Raji (cell line): ENCODE data around the gene CLOCK.

ENCODE experiments used
- POLR2A ChIP-seq: IDR thresholded peaks from 2 replicates; pipeline ENCODE4 v1.6.1; 2011; ENCODE audit warnings: low read depth, low read length, control low read depth; ENCODE audit not compliant: insufficient read depth

CLOCK gene

DNA sequence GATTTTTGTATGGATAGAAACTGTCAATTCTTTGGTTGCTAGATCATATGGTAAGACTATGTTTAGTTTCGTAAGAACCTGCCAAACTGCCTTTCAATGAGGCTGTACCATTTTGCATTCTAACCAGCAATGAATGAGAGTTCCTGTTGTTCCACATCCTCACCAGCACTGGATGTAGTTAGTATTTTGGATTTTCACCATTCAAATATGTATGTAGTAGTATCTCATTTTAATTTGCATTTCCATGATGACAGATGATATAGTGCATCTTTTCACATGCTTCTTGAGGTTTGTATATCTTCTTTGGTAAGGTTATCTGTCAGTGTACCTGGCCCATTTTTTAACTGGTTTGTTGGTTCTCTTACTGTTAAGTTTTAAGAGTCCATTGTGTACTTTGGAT, 34.6 kb downstream of the CLOCK start:
- no peak for TF ChIP-seq POLR2A

DNA sequence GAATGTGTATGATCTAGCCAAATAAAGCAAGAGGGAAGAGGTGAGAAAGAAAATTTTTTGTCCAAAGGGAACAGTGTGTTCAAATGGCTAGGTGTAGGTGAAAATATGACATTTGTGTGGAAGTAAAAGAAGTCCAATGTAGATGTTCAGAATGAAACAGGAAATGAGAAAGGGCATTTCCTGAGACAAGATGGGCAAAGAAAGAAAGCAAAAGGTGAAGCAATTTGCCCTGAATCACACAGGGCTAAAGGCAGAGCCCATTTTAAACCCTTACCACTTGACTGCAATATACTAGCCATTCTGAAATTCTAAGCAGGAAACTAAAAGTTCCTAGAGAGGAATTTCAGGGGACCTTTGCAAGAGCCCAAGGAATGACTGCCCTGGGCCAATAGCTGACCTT, 36.0 kb downstream of the CLOCK start:
- TF ChIP-seq POLR2A = no peak

DNA sequence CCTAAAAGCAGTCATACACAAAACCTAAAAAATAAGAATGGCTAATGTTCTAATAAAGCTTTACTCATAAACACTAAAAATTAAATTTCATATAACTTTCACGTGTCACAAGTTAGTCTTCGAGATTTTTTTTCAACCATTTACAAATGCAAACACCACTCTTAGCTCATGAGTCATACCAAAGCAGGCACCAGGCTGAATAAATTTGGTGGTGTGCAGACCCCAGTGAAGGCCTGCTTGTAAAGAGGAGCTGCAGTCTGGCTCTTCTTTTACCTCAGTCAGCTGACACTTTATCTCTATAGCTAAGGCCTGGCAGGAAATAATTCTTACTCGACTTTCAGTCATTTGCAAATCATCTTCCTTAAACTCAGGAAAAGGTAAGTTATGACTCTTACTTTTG, 37.4 kb downstream of the CLOCK start:
- TF ChIP-seq POLR2A = no peak

DNA sequence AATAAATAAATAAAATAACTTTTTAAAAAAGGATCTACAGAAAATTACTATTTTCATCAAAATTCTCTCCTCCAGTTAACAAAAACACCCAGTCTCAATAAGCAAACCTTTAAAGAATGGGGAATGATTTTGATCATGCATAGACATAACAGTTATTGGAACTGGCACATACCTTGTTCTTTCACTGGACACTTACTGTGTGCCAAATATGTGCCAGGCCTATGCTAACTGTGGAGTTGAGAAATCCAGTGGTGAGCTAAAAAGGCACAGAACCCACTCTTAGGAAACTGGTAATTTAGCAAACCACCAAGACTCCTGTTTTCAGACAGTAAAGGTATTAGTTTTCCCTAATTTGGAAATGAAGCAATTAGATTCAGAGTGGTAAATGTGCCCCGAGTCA, 39.1 kb downstream of the CLOCK start:
- no peak for TF ChIP-seq POLR2A

DNA sequence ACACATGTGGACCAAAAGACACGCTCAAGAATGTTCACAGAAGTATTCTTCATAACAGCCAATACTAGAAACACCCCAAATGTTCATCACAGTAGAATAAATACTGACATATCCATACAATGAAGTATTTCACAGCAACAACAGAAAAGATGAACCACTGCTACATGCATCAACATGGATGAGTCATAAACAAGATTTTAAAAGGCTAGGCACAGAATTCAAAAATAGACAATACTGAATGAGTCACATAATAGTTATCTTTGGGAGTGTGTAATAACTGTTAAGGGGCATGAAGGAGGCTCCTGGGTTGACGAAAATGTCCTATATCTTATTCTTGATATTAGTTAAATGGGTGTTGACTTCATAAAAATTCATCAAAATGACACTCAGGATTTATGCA, 43.5 kb downstream of the CLOCK start:
- no peak for TF ChIP-seq POLR2A

DNA sequence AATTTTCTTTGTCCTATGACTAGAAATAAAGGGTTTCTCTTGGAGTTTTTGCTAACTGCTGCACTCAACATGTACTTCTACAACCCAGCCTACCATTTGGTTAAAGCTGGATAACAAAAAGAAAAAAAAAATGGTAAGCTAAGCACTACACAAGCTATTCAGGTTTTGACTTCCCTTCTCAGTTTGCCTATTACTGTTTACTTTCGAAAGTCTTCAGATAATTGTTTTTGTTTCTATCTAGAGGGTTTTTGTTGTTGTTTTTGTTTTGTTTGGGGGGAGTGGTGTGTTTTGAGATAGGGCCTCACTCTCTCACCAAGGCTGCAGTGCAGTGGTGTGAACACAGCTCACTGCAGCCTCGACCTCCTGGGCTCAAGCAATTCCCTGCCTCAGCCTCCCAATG, 46.6 kb downstream of the CLOCK start:
- no peak for TF ChIP-seq POLR2A

DNA sequence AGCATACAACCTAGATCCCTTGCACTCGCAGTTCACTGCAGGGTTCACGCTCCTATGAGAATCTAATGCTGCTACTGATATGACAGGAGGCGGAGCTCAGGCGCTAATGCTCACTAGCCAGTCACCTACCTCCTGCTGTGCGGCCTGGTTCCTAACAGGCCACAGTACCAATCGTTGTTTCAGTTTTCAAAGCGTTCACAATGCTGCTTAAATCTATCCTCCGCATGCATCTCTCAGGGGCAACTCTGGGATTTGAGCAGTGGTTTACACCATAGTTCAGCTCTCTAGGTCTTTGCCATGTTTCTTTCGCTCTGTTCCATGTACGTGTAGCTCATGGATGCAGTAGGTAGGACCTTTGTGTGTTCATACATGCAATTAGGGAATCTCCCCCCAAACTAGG, 47.2 kb downstream of the CLOCK start:
- no peak for TF ChIP-seq POLR2A

DNA sequence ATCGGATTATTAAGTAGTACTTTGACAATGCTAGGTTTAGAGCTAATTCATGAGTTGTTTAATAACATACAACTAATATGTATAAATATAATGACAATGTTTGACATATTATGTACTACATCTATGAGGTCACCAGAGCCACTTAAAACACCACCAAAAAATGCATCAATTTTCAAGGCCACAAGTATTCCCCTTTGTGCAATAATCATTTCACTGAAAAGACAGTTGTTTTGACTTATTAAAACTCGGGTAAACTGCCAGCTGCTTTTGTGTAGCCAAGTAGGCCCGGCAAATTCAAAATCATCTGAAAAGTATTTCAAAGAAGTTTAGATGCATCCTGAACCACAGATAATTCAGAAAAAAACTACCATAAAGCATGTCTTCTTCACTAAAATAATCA, 48.7 kb downstream of the CLOCK start:
- TF ChIP-seq POLR2A = no peak

DNA sequence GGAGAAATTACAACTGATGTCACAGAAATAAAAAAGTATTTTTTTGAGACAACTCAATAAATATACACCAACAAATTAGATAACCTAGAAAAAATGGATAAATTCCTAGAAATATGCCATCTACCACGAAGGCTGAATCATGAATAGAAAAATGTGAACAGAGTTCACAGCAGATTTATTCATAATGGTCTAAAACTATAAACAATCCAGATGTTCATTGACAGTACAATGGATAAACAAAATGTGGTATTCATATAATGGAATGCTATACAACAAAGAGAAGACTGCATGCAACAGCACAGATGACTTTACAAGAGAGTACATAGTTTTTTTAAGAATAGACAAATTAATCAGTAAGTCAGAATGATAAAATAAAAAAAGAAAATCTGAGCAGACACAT, 55.2 kb downstream of the CLOCK start:
- TF ChIP-seq POLR2A = no peak

DNA sequence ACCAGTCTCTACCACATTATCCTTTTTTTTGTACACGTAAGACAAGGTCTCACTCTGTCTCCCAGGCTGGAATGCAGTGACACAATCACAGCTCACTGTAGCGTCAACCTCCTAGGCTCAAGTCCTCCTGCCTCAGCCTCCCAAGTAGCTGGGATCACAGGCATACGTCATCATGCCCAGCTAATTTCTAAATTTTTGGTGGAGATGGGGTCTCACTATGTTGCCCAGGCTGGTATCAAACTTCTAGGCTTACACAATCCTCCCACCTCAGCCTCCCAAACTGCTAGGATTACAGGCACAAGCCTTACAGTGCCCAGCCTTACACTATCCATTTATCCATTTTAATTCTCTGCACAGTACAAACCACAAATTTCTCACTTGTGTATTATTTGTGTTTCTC, 58.0 kb downstream of the CLOCK start:
- TF ChIP-seq POLR2A = no peak

DNA sequence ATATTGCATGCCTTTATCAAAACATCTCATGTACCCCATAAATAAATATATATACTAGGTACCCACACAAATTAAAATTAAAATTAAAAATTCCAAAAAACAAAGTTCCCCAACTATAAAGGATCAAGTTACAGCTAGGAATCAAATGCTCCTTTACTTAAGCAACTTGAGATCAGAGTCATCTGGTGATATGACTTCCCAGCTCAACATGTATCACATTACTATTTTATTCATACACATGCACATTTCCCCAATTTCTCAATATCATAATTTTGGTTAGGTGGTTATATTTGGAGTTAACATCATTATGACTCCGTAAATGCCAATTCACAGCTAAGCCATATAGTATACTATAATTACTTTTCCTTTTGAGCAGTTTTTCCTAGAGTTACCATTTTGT, 60.9 kb downstream of the CLOCK start:
- TF ChIP-seq POLR2A = no peak

DNA sequence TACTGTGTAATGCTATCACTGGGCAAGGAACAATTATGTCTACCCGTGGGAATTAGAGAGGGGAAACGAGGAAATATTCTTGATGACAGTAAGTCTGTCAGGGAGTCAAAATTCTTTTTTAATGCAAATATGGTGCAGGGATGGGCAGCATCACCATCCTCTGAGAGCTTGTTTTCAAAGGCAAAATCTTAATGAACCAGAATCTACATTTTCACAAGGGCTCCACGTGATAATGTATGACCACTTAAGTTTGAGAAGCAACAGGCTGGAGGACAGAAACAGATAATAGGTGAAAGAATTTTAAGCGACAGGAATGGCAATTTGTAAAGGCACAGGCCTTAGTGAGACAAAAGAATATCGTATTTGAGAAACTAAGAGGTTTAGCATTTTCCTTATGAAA, 63.4 kb downstream of the CLOCK start:
- no peak for TF ChIP-seq POLR2A

DNA sequence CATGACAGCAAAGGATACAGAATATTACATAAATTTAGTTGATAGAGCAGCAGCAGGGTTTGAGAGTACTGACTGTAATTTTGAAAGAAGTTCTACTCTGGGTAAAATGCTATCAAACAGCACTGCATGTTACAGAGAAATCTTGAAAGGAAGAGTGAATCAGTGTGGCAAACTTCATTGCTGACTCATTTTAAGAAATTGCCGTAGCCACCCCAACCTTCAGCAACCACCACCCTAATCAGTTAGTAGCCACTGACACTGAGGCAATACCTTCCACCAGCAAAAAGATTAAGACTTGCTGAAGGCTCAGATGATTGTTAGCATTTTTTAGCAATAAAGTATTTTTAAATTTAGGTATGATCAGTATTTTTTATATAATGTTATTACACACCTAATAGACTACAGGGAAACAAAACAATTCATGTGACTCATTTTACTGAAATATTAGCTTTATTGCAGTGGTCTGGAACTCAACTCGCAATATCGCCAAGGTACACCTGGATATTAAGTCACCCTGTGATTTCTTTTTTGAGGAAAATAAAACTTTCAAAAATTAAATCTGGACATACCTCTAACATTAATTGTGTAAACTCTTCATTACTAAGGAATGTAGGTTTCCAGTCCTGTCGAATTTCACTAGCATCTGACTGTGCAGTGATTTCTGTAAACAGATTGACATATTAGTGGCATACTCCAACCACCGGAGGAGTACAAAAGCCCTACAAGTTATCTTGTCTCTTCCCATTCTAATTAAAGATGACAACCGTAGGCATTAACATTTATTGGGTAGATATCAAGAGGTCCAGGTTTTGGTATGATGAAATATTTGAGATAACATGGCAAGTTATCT, 71.1 kb downstream of the CLOCK start:
- TF ChIP-seq POLR2A = no peak

DNA sequence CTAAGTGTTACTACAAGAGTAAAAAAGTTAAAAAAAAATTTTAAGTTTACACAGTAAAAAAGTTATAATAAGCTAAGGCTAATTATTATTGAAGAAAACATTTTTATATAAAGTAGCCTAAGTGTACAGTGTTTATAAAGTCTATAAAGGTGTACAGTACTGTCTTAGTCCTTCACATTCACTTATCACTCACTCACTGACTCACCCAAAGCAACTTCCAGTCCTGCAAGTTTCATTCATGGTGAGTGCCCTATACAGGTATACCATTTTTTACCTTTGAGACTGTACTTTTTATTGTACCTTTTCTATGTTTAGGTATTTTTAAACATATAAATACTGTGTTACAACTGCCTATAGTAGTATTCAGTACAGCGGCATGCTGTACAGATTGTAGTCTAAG, 76.7 kb downstream of the CLOCK start:
- no peak for TF ChIP-seq POLR2A

DNA sequence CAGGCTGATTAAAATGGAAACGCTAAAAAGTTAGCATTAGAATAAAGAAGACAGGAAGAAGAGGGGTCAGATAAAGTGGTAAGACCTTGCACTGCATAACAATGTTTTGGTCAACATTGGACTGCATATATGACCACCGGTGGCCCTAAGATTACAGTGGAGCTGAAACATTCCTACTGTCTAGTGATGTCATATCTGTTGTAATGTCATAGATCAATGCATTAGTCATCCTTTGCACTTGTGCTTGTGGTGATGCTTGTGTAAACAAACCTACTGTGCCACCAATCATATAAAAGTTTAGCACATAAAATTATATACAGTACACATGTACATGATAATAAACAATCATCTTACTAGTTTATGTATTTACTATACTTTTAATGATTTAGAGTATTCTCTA, 78.0 kb downstream of the CLOCK start:
- no peak for TF ChIP-seq POLR2A

DNA sequence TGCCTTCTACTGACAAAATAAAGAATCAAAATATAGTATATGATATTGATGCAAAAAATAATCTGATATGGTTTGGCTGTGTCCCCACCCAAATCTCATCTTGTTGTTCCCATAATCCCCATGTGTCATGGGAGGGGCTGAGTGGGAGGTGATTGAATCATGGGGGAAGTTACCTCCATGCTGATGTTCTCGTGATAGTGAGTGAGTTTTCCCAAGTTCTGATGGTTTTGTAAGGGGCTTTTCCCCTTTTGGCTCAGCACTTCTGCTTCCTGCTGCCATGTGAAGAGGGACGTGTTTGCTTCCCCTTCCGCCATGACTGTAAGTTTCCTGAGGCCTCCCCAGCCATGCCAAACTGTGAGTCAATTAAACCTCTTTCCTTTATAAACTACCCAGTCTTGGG, 80.7 kb downstream of the CLOCK start:
- no peak for TF ChIP-seq POLR2A

DNA sequence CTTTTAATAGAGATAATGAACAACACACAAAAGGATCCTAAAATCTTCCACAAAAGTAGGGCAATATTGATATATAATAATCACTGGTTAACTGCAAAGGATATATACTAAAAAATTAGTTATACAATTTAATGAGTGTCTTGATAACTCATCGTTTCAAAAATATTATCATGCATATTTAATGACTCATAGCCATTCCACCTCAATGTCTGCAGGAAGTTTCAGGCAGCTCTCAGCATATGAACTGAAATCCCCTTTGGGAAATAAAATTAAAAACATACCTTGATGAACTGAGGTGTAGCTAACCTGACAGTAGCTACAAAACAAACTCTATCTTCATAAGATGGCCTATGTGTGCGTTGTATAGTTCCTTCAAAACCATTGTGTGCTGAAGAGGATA, 88.1 kb downstream of the CLOCK start:
- no peak for TF ChIP-seq POLR2A

DNA sequence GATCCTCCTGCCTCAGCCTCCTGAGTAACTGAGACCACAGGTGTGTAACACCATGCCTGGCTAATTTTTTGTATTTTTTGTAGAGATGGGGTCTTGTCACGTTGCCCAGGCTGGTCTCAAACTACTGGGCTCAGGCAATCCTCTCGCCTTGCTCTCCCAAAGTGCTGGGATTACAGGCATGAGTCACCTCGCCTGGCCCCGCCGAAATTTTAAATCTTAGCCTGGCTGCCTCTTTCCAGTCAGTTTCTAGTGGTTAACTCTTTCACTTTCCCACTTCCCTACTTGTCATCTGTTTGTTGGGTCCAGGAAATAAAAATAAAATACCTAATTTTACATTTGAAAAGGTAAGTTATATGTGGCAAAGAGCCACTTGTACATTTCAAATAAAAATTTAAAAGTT, 88.5 kb downstream of the CLOCK start:
- no peak for TF ChIP-seq POLR2A

DNA sequence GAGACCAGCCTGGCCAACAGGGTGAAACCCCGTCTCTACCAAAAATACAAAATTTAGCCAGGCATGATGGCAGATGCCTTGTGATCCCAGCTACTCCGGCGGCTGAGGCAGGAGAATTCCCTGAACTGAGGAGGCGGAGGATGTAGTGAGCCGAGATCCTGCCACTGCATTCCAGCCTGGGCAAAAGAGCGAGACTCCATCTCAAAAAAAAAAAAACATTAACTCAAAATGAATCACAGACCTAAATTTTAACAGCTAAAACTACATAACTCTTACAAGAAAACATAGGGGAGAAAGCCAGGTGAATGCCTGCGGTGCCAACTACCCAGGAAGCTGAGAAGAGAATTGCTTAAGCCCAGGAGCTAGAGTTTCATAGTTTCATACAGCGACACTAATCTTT, 96.1 kb downstream of the CLOCK start:
- TF ChIP-seq POLR2A = no peak
